Inferior parietal cortex (tissue), 1 donor: ENCODE data around the gene TESMIN.

Experiments
- DNase-seq: peaks from one replicate; pipeline ENCODE4 v3.0.0-alpha.2; 2016; ENCODE audit errors: extremely low spot score

TESMIN gene

GRCh38 chr11:68751331-68751856 lies at the start of gene TESMIN:
TSS of gene TESMIN (minus strand) at chr11:68751520. CDS start at chr11:68750660, 860 bp downstream.
- no peak for DNase-seq

GRCh38 chr11:68798221-68798813 lies 47.0 kb upstream of the TESMIN start:
- DNase-seq: no peak

- DNase-seq: no peak
These were observed 45.5 kb upstream of the TESMIN start for GRCh38 chr11:68796801-68797200.

GRCh38 chr11:68792400-68792966 lies 41.2 kb upstream of the TESMIN start:
- DNase-seq: no peak

GRCh38 chr11:68784653-68785052 lies 33.3 kb upstream of the TESMIN start:
- no peak for DNase-seq

- no peak for DNase-seq
These were observed 32.0 kb upstream of the TESMIN start for GRCh38 chr11:68783216-68783821.

- no peak for DNase-seq
These were observed 31.4 kb upstream of the TESMIN start for GRCh38 chr11:68782711-68783110.

GRCh38 chr11:68780829-68781228 lies 29.5 kb upstream of the TESMIN start:
- no peak for DNase-seq

- DNase-seq: no peak
These were observed 26.9 kb upstream of the TESMIN start for GRCh38 chr11:68778205-68778604.

- DNase-seq: no peak
These were observed 25.3 kb upstream of the TESMIN start for GRCh38 chr11:68776442-68777235.

GRCh38 chr11:68775951-68776388 lies 24.6 kb upstream of the TESMIN start:
- DNase-seq: no peak

- no peak for DNase-seq
These were observed 22.9 kb upstream of the TESMIN start for GRCh38 chr11:68774194-68774585.

GRCh38 chr11:68773521-68774193 lies 22.3 kb upstream of the TESMIN start:
- no peak for DNase-seq

GRCh38 chr11:68772936-68773335 lies 21.6 kb upstream of the TESMIN start:
- DNase-seq: no peak

GRCh38 chr11:68770781-68771180 lies 19.5 kb upstream of the TESMIN start:
- DNase-seq: no peak

GRCh38 chr11:68767672-68768071 lies 16.4 kb upstream of the TESMIN start:
- no peak for DNase-seq

GRCh38 chr11:68766786-68767185 lies 15.5 kb upstream of the TESMIN start:
- DNase-seq: no peak

GRCh38 chr11:68764746-68765145 lies 13.4 kb upstream of the TESMIN start:
- no peak for DNase-seq

GRCh38 chr11:68763926-68764657 lies 12.8 kb upstream of the TESMIN start:
- DNase-seq: no peak

- no peak for DNase-seq
These were observed 11.9 kb upstream of the TESMIN start for GRCh38 chr11:68763181-68763721.

- no peak for DNase-seq
These were observed 11.2 kb upstream of the TESMIN start for GRCh38 chr11:68762481-68762880.
